Measurements from ENCODE around the gene ILRUN.
A peak's percentile ranks its signal among the peaks of the same experiment; 100 is the strongest.
"Not testable (repeated sequence)": the region's sequence is repeated elsewhere in the genome, so short reads cannot be mapped to it uniquely, and the experiment has no call there.

Gene ILRUN

GRCh38 chr6:34696739-34697543 is at the start of gene ILRUN:
Gene ILRUN (minus strand): TSS chr6:34696767. CDS start chr6:34696603, 164 bp downstream.
- peak within 1 kb of the TSS; percentile 96 for H3K4me3 ChIP-seq (ENCODE audit: low read depth, low read length)
- peak; percentile 97 for DNase-seq (ENCODE audit: low read depth, low spot score)
- in situ Hi-C loops (cut with HindIII; ENCODE audit: low sequenced_read_pairs) = no loop called here
- TF ChIP-seq CTCF (IDR thresholded peaks at IDR 0.05; ENCODE audit: low read depth, low read length) = no peak

GRCh38 chr6:34745277-34746103 is 48.9 kb upstream of the ILRUN start:
- DNase-seq (ENCODE audit: low read depth, low spot score) = no peak
- H3K4me3 ChIP-seq (ENCODE audit: low read depth, low read length) = no peak overlapping the region
- TF ChIP-seq CTCF (IDR thresholded peaks at IDR 0.05; ENCODE audit: low read depth, low read length) = no peak
- in situ Hi-C loops (cut with HindIII; ENCODE audit: low sequenced_read_pairs) = no loop called here

- H3K4me3 ChIP-seq (ENCODE audit: low read depth, low read length); in situ Hi-C loops (cut with HindIII; ENCODE audit: low sequenced_read_pairs); DNase-seq (ENCODE audit: low read depth, low spot score): not testable (repeated sequence)
Measured at GRCh38 chr6:34744294-34744647, 47.7 kb upstream of the ILRUN start.

GRCh38 chr6:34743625-34744293 is 47.2 kb upstream of the ILRUN start:
- in situ Hi-C loops (cut with HindIII; ENCODE audit: low sequenced_read_pairs) = no loop called here
- TF ChIP-seq CTCF (IDR thresholded peaks at IDR 0.05; ENCODE audit: low read depth, low read length) = no peak

GRCh38 chr6:34742094-34742493 is 45.5 kb upstream of the ILRUN start:
- DNase-seq (ENCODE audit: low read depth, low spot score) = no peak
- in situ Hi-C loops (cut with HindIII; ENCODE audit: low sequenced_read_pairs) = no loop called here
- TF ChIP-seq CTCF (IDR thresholded peaks at IDR 0.05; ENCODE audit: low read depth, low read length) = no peak
- H3K4me3 ChIP-seq (ENCODE audit: low read depth, low read length) = no peak overlapping the region

More at GRCh38 chr6:34743625-34744293, 47.2 kb upstream of the ILRUN start:
- H3K4me3 ChIP-seq (ENCODE audit: low read depth, low read length) = no peak overlapping the region
- no peak for DNase-seq (ENCODE audit: low read depth, low spot score)

- in situ Hi-C loops (cut with HindIII; ENCODE audit: low sequenced_read_pairs) = no loop called here
- no peak for TF ChIP-seq CTCF (IDR thresholded peaks at IDR 0.05; ENCODE audit: low read depth, low read length)
- H3K4me3 ChIP-seq (ENCODE audit: low read depth, low read length) = no peak overlapping the region
- DNase-seq (ENCODE audit: low read depth, low spot score) = no peak
Measured at GRCh38 chr6:34736823-34737222, 40.3 kb upstream of the ILRUN start.
